SK-N-SH treated with all-trans-retinoic acid at 6 μM for 48 hours (cell line): ENCODE results near the gene ST6GALNAC3.

Experiments used
- ATAC-seq: fragments of 200-7000 bp; cut with Tn5 transposase; 3 replicates; pipeline ENCODE4 v1.9.1; 2020; ENCODE audit warnings: mild to moderate bottlenecking, moderate library complexity
- ARNTL ChIP-seq: fragments of 450-650 bp; formaldehyde crosslinking; IDR thresholded peaks from 2 replicates; pipeline ENCODE4 v1.5.0; 2020; ENCODE audit warnings: low read depth, mild to moderate bottlenecking, moderate library complexity, borderline replicate concordance
- BACH2 ChIP-seq: fragments of 250-450 bp; sonication (Bioruptor Pico); IDR thresholded peaks from 2 replicates; pipeline ENCODE4 v1.9.0; 2021; ENCODE audit warnings: mild to moderate bottlenecking, borderline replicate concordance
- CSDC2 ChIP-seq: fragments of 250-450 bp; sonication (Bioruptor Pico); IDR thresholded peaks from 2 replicates; pipeline ENCODE4 v1.5.0; 2020; ENCODE audit warnings: mild to moderate bottlenecking, moderate library complexity
- ESRRG ChIP-seq: fragments of 250-450 bp; sonication (Bioruptor Pico); IDR thresholded peaks from 2 replicates; pipeline ENCODE4 v1.6.1; 2021; ENCODE audit warnings: mild to moderate bottlenecking
- GLIS3 ChIP-seq: fragments of 250-450 bp; sonication (Bioruptor Pico); IDR thresholded peaks from 2 replicates; pipeline ENCODE4 v1.5.0; 2020; ENCODE audit warnings: mild to moderate bottlenecking, moderate library complexity
- ISL1 ChIP-seq: fragments of 250-450 bp; sonication (Bioruptor Pico); IDR thresholded peaks from 2 replicates; pipeline ENCODE4 v2.1.2; 2022; ENCODE audit warnings: mild to moderate bottlenecking, moderate library complexity
- OSR1 ChIP-seq: fragments of 250-450 bp; sonication (Bioruptor Pico); IDR thresholded peaks from 2 replicates; pipeline ENCODE4 v1.8.0; 2022; ENCODE audit warnings: moderate library complexity, mild to moderate bottlenecking, inconsistent platforms
- RARB ChIP-seq: fragments of 250-450 bp; sonication (Bioruptor Pico); IDR thresholded peaks from 2 replicates; pipeline ENCODE4 v1.8.0; 2021; ENCODE audit warnings: mild to moderate bottlenecking, moderate library complexity
- SNAI2 ChIP-seq: fragments of 250-450 bp; sonication (Bioruptor Pico); IDR thresholded peaks from 2 replicates; pipeline ENCODE4 v1.5.0; 2020; ENCODE audit warnings: mild to moderate bottlenecking, moderate library complexity
- TCF4 ChIP-seq: fragments of 250-450 bp; sonication (Bioruptor Pico); IDR thresholded peaks from 2 replicates; pipeline ENCODE4 v1.8.0; 2021; ENCODE audit warnings: mild to moderate bottlenecking, moderate library complexity, borderline replicate concordance
- TOX ChIP-seq: fragments of 250-450 bp; sonication (Bioruptor Pico); IDR thresholded peaks from 2 replicates; pipeline ENCODE4 v1.8.0; 2021; ENCODE audit warnings: mild to moderate bottlenecking, moderate library complexity, borderline replicate concordance
- ZC3H10 ChIP-seq: fragments of 250-450 bp; sonication (Bioruptor Pico); IDR thresholded peaks from 2 replicates; pipeline ENCODE4 v1.5.1; 2021; ENCODE audit warnings: mild to moderate bottlenecking, moderate library complexity
- ZFP3 ChIP-seq: fragments of 250-450 bp; sonication (Bioruptor Pico); IDR thresholded peaks from 2 replicates; pipeline ENCODE4 v1.5.0; 2020; ENCODE audit warnings: mild to moderate bottlenecking, moderate library complexity
- ZFP30 ChIP-seq: fragments of 450-650 bp; formaldehyde crosslinking; IDR thresholded peaks from 2 replicates; pipeline ENCODE4 v1.5.0; 2022; ENCODE audit warnings: mild to moderate bottlenecking, moderate library complexity
- ZNF70 ChIP-seq: fragments of 450-650 bp; formaldehyde crosslinking; IDR thresholded peaks from 2 replicates; pipeline ENCODE4 v1.5.0; 2020; ENCODE audit warnings: mild to moderate bottlenecking, moderate library complexity
- ZNF8 ChIP-seq: fragments of 450-650 bp; formaldehyde crosslinking; IDR thresholded peaks from 2 replicates; pipeline ENCODE4 v1.5.0; 2020; ENCODE audit warnings: mild to moderate bottlenecking, moderate library complexity
- TF ChIP-seq, protein P1 (sequence below): fragments of 250-450 bp; sonication (Bioruptor Pico); IDR thresholded peaks from 2 replicates; pipeline ENCODE4 v1.5.1; 2020; ENCODE audit warnings: low read depth, mild to moderate bottlenecking, moderate library complexity
- TF ChIP-seq, protein P2 (sequence below): fragments of 250-450 bp; sonication (Bioruptor Pico); IDR thresholded peaks from 2 replicates; pipeline ENCODE4 v1.8.0; 2020; ENCODE audit warnings: mild to moderate bottlenecking, moderate library complexity, borderline replicate concordance
- TF ChIP-seq, protein P3 (sequence below): fragments of 250-450 bp; sonication (Bioruptor Pico); IDR thresholded peaks from 2 replicates; pipeline ENCODE4 v1.5.0; 2020; ENCODE audit warnings: mild to moderate bottlenecking, moderate library complexity
- TF ChIP-seq, protein P4 (sequence below): fragments of 250-450 bp; sonication (Bioruptor Pico); IDR thresholded peaks from 2 replicates; pipeline ENCODE4 v1.5.1; 2021; ENCODE audit warnings: mild to moderate bottlenecking, moderate library complexity

ST6GALNAC3 gene

DNA sequence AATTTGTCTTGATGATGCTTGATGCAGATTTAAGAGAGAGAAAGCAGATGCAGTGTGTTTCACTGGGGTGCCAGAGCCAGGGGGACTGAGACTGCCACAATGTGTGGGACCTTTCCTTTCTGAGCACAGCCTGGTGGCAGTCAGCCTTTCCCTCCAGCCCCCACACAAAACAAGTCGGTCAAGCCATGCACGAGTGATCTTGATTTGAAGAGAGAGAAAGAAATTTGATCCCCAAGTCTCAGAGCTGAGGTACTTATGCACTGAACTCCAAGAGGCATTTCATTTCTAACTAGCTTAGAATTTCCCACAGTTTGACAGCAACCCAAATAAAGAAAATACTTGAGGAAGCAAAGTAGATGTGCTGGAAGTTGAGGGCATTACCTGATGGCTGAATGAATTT is 193.8 kb downstream of the ST6GALNAC3 start:
- ATAC-seq: peak; percentile 79
- TF ChIP-seq GLIS3 (CRISPR knock-in tag): no peak
- no peak for TF ChIP-seq SNAI2 (CRISPR knock-in tag)
- TF ChIP-seq OSR1 (CRISPR knock-in tag): no peak
- TF ChIP-seq, protein P1, sequence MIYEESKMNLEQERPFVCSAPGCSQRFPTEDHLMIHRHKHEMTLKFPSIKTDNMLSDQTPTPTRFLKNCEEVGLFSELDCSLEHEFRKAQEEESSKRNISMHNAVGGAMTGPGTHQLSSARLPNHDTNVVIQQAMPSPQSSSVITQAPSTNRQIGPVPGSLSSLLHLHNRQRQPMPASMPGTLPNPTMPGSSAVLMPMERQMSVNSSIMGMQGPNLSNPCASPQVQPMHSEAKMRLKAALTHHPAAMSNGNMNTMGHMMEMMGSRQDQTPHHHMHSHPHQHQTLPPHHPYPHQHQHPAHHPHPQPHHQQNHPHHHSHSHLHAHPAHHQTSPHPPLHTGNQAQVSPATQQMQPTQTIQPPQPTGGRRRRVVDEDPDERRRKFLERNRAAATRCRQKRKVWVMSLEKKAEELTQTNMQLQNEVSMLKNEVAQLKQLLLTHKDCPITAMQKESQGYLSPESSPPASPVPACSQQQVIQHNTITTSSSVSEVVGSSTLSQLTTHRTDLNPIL: no peak
- TF ChIP-seq ZC3H10: no peak
- no peak for TF ChIP-seq BACH2 (CRISPR knock-in tag)

DNA sequence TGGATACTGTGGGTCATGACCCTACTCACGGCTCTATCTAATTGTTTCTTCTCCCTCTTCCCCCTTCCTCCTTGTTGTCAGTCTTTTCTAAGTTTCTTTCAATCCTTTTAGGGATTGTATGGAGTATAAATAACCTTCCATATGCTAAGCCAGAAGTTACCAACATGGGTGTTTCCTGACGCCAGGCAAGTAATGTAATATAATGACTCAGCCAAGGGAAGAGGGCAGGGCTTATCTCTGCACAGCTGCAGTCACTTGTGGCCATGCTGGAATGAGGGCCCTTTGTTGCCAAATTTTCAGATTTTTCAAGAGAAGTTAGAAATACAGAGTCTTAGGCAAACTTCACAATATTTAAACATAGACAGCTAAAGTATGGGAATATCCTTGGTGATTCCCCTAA is 194.6 kb downstream of the ST6GALNAC3 start:
- ATAC-seq: peak; percentile 94
- no peak for TF ChIP-seq GLIS3 (CRISPR knock-in tag)
- TF ChIP-seq, protein P1: no peak
- TF ChIP-seq ZC3H10: no peak
- TF ChIP-seq, protein P2, sequence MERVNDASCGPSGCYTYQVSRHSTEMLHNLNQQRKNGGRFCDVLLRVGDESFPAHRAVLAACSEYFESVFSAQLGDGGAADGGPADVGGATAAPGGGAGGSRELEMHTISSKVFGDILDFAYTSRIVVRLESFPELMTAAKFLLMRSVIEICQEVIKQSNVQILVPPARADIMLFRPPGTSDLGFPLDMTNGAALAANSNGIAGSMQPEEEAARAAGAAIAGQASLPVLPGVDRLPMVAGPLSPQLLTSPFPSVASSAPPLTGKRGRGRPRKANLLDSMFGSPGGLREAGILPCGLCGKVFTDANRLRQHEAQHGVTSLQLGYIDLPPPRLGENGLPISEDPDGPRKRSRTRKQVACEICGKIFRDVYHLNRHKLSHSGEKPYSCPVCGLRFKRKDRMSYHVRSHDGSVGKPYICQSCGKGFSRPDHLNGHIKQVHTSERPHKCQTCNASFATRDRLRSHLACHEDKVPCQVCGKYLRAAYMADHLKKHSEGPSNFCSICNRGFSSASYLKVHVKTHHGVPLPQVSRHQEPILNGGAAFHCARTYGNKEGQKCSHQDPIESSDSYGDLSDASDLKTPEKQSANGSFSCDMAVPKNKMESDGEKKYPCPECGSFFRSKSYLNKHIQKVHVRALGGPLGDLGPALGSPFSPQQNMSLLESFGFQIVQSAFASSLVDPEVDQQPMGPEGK (CRISPR knock-in tag): no peak
- no peak for TF ChIP-seq RARB
- no peak for TF ChIP-seq ZNF70
- TF ChIP-seq ISL1 (CRISPR knock-in tag): no peak
- TF ChIP-seq ARNTL (CRISPR knock-in tag): no peak
- no peak for TF ChIP-seq ZFP30 (CRISPR knock-in tag)
- no peak for TF ChIP-seq CSDC2 (CRISPR knock-in tag)
- TF ChIP-seq ZFP3: no peak
- TF ChIP-seq ZNF8 (CRISPR knock-in tag): no peak
- TF ChIP-seq, protein P3, sequence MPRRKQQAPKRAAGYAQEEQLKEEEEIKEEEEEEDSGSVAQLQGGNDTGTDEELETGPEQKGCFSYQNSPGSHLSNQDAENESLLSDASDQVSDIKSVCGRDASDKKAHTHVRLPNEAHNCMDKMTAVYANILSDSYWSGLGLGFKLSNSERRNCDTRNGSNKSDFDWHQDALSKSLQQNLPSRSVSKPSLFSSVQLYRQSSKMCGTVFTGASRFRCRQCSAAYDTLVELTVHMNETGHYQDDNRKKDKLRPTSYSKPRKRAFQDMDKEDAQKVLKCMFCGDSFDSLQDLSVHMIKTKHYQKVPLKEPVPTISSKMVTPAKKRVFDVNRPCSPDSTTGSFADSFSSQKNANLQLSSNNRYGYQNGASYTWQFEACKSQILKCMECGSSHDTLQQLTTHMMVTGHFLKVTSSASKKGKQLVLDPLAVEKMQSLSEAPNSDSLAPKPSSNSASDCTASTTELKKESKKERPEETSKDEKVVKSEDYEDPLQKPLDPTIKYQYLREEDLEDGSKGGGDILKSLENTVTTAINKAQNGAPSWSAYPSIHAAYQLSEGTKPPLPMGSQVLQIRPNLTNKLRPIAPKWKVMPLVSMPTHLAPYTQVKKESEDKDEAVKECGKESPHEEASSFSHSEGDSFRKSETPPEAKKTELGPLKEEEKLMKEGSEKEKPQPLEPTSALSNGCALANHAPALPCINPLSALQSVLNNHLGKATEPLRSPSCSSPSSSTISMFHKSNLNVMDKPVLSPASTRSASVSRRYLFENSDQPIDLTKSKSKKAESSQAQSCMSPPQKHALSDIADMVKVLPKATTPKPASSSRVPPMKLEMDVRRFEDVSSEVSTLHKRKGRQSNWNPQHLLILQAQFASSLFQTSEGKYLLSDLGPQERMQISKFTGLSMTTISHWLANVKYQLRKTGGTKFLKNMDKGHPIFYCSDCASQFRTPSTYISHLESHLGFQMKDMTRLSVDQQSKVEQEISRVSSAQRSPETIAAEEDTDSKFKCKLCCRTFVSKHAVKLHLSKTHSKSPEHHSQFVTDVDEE (CRISPR knock-in tag): no peak

DNA sequence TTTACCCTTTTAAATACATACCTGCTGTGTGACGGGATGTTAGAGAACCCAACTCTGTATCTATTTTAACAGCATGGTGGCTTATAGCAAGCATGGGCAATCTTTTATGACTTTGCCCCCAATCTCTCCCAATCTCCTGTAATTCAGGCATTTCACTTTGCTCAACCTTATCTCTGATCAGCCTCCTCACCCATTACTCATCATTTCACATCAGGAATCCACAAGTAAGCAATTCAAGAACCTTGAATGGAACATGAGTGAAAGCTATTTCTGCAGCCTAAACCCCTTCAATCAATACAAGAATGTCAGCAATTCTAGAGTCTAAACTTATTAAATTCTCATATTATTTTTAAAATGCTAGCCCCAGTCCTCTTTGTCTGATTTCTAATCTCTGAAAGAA is 199.8 kb downstream of the ST6GALNAC3 start:
- TF ChIP-seq ZFP30 (CRISPR knock-in tag) (no peak), ISL1 (CRISPR knock-in tag) (peak; percentile 60; the same call in 1 of the 2 replicates)
- no peak for ATAC-seq

DNA sequence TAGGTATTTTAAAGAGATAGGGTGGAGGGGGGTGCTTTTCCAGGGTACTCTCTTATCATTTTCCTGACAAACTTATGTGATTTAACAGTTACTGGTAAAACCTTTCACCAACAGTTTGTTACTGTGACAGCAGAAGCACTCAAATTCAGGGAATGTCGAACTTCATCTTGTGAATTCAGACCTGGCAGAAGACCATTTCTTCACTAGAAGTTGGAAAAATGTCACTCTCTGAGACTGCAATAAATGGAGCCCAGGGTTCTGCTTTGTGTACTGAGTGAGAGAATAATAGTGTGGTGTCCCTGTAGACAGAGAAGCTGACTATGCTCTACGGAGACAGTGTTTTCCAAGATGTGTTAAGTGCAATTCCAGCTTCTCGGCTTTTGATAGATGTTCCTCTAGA is 200.2 kb downstream of the ST6GALNAC3 start:
- ATAC-seq: no peak
- TF ChIP-seq BACH2 (CRISPR knock-in tag) (no peak), ISL1 (CRISPR knock-in tag) (peak; percentile 56)
- TF ChIP-seq, all 23 proteins: peak for 1

DNA sequence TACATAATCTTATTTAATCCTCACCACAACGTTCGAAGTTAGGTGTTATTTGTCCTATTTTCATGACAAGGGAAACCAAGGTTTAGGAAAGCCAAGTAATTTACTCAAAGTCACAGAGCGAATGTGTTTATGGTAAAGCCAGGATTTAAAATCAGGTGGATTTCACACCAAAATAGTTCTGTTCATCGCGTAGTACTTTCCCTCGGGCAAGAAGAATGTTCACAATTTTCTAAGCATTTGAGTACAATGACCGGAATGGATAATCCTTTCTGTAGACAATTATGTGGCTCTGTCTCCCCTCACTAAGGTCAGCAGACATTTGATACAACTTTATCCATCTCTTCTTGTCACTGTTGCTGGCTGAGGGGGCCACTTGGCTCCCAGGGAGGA is 204.2 kb downstream of the ST6GALNAC3 start:
- ATAC-seq: peak; percentile 47; the same call in 2 of the 3 replicates
- TF ChIP-seq ISL1 (CRISPR knock-in tag): no peak
- no peak for TF ChIP-seq GLIS3 (CRISPR knock-in tag)
- TF ChIP-seq TCF4 (CRISPR knock-in tag): no peak
- no peak for TF ChIP-seq ZNF70
- TF ChIP-seq ESRRG (CRISPR knock-in tag): no peak
- no peak for TF ChIP-seq ZC3H10
- TF ChIP-seq, protein P2 (CRISPR knock-in tag): no peak
- no peak for TF ChIP-seq CSDC2 (CRISPR knock-in tag)
- TF ChIP-seq, protein P4, sequence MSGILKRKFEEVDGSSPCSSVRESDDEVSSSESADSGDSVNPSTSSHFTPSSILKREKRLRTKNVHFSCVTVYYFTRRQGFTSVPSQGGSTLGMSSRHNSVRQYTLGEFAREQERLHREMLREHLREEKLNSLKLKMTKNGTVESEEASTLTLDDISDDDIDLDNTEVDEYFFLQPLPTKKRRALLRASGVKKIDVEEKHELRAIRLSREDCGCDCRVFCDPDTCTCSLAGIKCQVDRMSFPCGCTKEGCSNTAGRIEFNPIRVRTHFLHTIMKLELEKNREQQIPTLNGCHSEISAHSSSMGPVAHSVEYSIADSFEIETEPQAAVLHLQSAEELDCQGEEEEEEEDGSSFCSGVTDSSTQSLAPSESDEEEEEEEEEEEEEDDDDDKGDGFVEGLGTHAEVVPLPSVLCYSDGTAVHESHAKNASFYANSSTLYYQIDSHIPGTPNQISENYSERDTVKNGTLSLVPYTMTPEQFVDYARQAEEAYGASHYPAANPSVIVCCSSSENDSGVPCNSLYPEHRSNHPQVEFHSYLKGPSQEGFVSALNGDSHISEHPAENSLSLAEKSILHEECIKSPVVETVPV (CRISPR knock-in tag): no peak
- no peak for TF ChIP-seq RARB
- no peak for TF ChIP-seq BACH2 (CRISPR knock-in tag)
- no peak for TF ChIP-seq ZFP3
- TF ChIP-seq TOX (CRISPR knock-in tag): no peak
- TF ChIP-seq ZNF8 (CRISPR knock-in tag): no peak
- TF ChIP-seq, protein P1: no peak
- no peak for TF ChIP-seq SNAI2 (CRISPR knock-in tag)
